NOMO-1 (cell line): ENCODE data around the gene SYT6.
A peak's percentile ranks its signal among the peaks of the same experiment; 100 is the strongest.

ENCODE experiments used
- DNase-seq, 2 experiments: peaks; one replicate each; lab custom pipeline; 2025; ENCODE audit not compliant: unreplicated experiment in 2 of 2; lab: John Stamatoyannopoulos, UW

The SYT6 gene

DNA sequence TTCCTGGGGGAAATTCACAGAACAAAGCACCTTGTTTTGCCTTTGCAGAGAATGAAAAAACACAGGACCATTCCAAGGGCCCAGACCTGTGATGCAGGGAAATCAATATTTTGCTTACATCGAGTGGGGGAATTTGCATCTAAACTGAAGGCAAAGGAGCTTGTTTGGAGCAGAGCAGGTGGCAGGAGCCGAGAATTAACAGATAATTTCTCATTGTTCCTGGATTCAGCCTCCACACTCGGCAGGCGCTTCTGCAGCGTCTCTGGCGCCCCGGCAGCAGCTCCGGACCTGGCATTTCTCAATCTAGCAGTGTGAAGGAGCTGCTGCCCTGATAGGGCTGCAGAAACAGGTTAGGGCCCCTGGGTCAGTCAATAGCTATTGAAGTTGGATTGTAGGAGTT lies 2.0 kb upstream of the SYT6 start:
- DNase-seq: no peak

DNA sequence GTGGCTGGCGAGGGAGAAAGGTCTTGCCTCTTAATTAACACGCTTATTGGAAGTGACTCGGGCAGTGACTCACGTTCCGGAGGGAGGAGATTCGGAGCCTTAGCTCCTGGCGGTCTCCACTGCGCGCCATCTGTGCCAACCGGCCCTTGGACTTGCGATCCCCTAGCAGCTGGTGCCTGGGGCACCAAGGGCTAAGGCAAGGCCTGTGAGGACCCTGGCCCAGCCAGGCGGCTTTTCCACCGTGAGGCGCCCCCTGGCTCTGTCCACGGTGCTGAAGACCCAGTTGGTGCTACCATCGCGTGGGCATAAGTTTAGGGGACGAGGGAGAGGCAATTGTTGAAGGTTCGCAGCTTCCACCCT lies 1.3 kb upstream of the SYT6 start:
- DNase-seq: no peak

DNA sequence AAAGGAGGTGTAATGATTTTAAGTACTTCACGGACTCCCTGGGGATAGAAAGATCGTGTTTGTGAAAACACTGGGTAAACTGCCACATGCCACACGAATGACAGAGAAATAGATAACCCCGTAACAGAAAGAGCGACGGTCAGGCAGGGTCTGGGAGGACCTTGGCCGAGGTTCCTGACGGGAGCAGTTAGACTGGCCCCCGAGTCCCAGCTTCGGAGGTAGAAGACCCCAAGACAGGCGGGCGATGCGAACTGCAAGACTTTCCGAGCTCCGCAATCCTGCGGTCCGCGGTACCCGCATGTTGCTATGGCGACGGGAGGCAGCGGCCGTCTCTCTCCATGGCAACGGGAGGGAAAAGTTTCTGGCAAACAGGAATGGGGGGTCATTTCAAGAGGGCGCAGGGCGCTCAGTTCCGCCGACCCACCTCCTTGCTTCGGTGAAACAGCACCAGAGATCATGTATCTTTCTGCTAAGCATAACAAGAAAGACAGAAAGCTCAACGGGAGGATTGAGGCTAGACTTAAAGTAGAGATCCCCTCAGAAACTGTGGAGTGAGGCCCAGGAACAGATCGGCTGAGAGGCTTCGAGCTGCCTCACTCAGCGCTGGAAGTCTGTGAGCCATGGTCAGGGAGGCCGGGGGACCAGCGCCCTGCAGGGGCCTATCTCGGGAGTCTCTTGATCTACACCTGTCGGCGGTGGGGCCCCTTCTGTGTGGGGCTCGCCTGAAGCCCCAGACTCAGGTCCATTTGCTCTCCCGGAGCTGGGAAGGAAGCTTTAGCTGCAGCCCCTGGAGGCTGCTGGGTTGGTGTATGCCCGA lies 685 bp upstream of the SYT6 start:
- DNase-seq: no peak

DNA sequence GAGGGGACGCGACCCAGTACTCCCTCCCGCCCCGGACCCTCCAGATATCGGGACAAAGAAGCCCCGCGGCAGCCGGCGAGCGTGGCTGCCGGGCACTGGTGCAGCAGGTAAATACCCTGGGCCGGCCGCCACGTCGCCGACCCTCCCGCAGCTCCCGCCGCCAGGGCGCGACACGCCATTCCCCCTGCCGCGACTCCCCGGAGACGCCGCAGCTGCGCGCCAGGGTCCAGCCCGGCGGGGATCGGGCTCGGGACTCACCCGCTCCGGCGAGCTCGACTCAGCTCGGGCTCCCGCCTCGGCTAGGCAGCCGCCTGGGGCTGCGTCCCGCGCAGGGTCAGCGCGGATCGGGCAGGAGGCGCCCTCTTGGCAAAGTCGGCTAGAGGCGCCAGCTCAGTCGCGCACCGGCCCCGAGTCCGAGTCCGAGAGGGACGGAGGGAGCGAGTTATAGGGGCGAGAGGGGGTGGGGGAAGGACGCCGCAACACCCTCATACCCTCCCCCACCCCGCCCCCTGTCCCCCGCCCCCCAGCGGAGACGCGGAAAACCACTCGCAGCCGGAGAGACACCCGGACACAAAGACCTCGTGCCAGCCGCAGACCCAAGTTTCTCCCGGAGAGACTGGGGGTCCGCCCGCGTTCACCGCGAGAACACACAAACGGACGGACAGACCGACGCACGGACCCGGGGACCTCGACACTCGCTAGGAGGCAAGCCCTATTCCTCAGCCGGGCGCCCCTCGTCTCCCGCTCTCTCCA lies 985 bp downstream of the SYT6 start:
- DNase-seq: peak in 1 of 2 experiments; percentile 36

DNA sequence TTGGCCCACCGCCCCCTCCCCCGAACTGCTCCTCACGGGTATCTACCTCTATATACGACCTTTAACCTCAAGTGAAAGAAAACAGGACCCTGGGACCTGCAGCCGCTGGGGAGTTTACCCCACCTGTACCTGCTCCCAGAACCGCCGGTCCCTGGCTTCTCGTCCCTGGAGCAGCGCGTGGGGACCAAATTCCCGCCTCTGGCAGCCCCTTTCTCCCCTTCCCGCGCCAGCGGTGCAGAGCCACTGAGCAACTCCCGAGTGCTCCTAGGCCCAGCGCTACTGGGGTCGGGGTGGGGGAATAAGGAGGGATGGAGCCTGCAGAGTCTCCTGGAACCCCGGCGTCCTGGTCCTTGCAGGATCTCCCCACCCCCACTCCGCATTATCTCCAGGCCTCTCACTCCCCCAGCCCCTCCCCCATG lies 1.6 kb downstream of the SYT6 start:
- no peak for DNase-seq

DNA sequence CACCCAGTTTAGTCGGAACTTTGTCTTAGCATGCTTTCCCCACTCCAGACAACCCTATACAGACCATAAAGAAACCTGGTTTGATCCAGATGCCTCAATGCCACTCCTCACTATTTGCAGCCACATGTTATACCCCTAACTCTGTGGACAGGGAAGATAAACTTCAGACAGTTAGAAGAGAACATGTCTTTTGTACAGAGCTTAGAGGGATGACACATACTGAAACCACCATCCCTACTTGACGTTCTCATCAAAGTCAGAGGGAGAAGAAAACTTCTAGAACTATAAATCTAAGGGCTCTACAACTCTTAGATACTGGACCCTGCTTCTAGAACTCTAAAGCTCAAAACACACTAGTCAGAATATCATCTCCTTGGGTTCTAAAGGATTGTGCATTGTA lies 3.7 kb downstream of the SYT6 start:
- no peak for DNase-seq

DNA sequence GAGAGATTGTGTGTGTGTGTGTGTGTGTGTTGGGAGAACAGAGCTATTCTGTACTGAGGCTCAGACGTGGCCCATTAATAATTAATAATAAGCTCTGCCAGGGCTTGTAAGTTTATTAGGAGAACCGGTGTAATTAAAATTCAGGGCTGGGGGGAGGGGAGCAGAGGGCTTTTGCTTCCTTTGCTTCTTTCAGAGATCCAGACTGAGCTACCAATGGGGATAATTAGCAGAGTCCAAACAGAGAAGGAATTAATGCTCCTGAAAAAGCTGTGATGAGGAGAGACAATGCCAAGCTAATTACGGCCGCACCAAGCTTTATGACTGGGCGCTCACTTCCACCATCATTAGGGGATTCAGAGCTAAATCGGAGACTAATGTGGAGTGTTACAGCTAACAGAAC lies 4.5 kb downstream of the SYT6 start:
- no peak for DNase-seq

DNA sequence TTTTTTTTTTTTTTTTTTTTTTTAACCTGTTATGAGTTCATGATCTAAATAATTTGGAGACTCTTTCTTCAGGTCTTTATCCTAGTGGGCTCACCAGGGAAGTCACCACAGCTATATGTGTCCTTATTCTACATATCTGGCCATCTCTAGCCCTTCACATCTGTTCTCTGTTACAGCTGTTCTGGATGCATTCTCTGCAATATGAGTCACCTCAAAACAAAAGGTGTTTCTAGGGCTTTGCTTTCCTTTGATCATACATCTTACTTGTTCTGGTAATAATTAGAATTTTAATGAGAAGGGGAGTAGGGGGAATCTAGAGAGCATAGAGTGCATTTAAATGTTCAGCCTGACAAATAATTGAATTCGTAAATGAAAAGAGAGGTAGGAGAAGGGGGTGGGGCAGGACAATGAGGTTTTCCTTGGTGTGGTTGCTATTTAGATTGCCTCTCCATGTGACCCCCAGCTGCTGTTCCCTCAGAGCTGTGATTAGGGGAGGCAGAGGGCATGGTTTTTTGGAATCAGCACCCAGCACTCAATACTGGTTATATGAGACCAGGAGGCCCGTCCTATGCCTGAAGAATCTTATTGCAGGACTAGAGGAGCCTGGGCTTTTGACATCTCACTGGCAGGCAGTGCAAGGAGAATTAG lies 8.0 kb downstream of the SYT6 start:
- no peak for DNase-seq

DNA sequence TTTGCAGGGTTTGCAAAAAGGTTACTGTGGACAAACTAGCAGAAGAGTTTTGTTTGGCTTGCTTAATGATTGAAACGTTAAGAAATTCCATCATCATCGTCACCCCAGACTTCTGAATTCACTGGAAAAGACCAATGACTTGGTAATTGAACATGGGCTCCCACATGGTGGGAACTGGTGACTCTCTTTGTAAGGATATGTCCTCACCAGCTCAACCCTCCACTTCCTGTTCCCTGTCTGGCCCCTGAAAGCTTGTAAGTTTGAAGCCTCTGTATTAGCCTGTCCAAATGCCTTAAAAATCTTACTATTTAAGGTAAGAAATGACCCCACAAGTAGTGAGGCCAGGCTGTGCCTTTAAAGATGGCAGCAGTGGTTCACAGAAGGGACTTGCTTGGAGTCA lies 9.7 kb downstream of the SYT6 start:
- peak in 1 of 2 experiments; percentile 15 for DNase-seq

DNA sequence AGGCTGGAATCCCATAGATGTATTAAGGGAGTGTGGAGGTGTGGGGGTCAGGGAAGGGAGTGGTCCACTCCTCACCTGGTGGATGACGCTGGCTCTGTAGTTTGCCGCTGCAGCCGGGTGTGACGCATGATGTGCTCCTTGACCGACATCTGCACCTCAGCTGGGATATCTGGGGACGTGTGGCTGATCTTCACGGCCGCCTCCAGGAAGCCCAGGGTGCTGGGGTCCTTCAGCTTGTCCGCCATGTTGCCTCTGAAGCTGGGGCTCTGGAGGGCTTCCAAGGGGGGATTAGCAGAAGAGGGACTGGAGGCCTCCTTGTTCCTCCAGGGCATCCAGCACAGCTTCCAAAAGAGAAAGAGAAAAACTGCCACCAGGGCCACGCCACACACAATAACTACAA lies 14.1 kb downstream of the SYT6 start:
- no peak for DNase-seq

DNA sequence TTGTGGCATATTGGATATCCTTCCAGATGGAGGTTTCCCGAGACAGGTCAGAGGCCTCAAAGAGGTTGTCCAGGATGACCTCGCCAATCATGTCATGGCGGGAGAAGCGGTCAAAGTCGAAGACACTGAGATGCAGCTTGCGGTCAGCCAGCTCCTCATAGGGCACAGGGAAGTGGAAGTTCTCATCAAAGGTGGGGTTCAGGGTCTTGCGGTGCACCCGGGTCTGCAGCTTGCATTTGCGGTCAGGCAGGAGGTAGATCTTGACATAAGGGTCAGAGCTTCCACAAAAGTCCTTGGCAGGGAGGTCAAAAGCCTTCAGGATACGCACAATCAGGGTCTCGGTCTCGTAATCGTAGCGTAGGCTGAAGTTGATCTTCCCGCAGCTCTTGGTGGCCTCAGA lies 16.2 kb downstream of the SYT6 start:
- DNase-seq: no peak

DNA sequence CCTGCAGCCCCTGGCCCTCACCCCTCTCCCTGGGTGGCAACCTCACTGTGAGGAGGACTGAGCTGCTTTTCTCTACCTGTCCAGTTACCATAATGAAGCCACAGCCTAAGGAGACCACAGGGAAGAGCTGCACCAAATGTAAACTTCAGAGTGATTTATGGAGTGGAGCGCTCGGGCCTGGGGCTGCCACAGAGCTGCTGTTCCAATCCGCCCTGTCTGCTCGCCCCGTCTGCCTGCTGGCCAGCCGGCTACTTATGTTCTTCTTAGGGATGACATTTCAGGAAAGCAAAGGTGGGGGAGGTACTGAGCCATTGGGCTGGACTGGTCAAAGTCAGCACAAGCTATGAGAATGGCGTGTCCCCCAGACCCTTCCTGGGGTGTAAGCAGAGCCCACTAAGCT lies 17.9 kb downstream of the SYT6 start:
- DNase-seq: no peak

DNA sequence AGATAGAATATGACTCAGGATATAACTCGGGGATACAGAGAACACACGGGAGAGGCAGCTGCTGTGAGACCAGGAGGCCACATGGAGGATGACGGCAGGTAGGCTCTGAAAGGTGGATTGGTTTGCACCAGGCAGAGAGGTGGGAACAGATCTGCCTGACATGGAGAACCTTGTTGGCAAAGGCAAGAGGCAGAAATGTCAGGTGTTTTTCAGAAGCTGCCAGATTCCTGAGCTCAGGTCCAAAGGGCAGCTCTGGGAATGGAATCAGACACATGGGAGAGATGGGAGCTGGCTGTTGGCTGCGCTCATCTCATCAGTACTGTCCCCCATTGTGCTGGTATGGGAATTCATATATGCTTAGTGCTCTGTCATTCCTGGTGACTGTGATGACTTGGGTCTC lies 19.2 kb downstream of the SYT6 start:
- DNase-seq: no peak

DNA sequence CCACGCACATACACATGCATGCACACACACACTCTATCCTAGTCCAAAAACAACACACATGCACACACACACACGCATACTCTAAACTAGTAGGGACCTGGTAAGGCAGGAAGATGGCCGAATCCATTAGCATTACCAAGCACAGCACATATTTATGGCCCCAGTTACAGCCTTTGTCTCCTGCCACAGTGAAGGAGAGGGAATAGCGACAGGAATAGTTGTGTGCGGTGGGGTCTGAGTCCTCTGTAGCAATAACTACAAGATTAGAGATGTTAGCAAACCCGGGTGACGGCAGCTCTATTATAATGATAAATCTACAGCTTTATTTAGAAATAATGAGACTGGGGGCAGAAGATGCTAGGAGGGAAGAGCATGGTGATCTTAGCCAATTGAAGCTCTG lies 20.5 kb downstream of the SYT6 start:
- no peak for DNase-seq

DNA sequence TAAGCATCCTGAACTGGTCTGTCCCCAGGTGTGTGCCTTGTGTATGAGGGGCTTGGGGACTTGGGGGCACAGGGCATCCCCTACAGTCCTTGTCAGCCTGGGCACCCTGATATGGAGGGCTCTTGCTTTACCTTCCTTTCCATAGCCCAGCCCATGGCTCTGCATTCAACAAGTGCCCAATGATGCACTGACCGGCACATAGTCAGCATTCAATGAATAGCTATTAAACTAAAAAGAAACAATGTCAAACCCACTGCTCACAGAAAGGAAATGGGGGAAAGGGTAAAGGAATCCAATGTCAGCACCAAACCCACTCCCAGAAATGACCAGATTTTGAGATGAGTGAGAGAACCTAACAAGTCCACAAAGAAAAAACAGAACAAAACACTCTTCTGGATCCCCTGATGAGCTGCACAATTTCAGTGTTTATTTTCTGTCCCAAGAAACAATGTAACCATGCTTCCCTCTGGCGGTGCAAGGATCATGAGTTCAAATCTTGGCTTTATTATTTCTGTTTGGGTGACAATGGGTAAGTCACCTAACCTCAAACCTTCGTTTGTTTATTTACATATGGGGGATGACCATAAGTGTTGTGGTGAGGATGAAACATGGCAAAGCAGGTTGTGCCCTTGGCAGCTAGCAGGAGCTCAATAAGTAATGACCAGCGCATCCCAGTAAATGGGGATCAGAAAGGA lies 22.0 kb downstream of the SYT6 start:
- no peak for DNase-seq

DNA sequence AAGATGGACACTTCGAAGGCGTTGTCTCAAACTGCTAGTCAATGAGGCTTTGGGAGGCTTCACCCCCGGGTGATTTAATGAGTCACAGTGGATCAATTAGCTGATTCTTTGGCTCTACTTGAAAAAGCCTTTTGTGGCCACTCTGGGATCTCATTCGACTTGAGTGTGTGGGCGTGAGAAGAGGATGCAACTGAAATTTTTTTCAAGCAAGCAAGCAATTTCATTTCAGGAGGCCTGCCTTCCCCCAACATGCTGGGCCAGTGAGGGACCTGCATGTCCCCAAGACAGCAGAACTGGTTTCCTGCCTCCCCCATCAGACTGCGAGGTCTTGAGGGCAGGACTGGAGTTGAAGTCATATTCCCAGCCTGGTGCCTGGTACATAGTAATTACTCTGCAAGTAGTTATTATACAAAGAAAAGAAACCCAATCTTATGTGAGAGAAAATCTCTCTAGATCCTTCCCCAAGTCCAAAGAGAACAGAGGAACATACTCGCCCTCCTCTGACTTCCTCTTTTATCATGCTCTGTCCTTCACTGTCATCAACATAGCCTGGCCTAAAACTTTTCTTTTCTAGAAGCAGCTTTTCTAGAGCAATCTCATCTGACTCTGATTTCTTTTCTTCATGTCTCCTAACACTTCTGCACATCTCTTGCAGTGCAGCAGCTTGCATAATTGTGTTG lies 22.7 kb downstream of the SYT6 start:
- peak; percentile 57 to 76 for DNase-seq

DNA sequence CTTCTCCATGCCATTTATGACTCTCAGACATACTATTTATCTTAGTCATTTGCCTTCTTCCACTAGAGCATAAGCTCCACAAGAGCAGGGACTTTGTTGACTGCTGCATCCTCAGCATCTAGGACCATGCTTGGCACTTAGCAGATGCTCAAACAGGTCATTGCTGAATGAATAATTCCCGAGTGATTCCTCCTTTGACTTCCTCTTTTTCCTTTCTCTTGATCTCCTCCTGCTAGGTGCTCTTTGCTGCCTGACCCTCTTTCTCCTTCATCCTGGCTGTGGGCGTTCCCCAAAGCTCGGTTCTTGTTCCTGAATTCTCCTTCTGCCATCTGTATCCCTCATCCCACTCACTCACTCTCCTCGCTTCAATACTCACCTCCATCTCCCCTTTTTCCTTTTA lies 23.5 kb downstream of the SYT6 start:
- no peak for DNase-seq

DNA sequence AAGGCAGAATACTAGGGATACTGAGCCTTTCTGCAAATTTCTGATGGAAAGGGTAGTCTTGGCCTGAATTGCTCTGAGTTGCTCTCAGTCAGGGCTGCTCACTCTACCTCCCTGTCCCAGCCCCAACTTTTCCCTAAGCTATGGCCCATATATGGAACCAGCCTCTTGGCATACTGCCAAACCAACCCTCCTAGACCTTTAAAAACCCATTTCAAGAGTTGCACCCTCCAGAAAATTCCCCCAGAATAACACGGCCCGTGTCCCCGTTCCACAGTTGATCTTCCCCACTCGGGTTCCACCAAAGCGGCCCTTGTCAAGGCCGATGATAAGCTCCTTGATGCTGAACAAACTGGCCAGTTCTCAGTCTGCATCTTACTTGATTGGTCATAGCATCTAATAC lies 25.4 kb downstream of the SYT6 start:
- DNase-seq: no peak

DNA sequence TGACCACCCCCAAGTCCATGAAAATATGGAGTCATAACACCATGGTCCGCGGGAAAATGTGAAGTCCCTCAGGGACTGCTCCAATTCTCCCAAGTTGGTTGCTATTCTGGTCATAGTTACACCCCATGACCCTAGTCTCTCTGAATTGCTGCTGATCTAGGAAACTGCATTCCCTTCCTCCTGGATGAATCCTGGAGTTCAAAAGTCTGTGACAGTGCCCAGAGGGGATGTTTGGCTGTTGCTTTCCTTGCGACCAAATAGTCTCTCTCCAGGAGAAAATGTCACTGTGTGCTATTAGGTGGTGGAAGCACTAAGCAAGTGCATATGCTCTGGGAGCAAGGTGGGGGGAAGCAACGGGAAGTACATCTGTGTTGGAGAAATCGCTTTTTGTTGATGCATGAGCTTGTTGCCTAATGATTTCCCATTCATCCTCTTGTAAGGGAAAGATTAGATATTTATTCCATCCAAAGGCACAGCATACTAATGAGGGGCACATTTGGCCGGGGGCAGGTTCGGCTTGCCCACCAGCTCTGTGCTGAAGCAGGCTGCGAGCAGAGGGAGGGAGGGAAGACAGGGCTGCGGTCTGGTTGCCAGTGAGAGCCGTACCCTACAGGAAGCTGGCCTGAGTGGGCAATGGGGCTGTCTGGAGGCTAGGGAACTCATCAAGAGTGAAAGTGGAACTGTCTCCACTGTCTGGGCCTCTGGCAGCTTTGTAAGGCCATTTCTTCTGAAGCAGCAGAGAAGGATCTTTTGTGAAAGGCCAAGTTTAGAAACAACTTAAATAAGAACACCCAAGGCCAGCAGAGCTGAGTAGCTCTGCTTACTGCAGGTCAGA lies 27.2 kb downstream of the SYT6 start:
- peak; percentile 70 to 83 for DNase-seq

DNA sequence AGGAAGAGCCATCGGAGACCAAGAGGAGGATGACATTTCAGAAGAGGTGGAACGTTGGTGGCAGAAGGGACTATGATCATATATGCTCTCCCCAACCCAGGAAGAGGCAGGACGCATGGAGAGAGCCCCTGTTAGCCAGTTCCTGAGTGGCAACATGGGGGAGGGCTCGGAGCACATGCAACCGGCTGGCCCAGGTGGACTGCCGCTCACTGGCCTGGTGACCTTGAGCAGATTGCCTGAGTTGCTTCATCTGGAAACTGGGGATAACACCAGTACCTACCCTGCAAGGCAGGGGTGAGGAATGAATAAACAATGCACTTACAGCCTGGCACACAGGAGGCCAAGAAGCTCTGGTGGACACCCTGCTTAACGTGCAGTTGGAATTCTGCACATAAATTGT lies 29.0 kb downstream of the SYT6 start:
- no peak for DNase-seq
